T47D (cell line): ENCODE measurements around the gene UCN2.

ENCODE experiments used
- DNase-seq, 2 experiments: peaks; one replicate each; pipeline versions ENCODE4 v3.0.0 to v3.0.0-alpha.2; 2011 to 2012; ENCODE audit warnings: low read depth in 1 of 2, low spot score in 1 of 2
- JUND ChIP-seq: IDR thresholded peaks from 2 replicates; pipeline ENCODE4 v1.6.1; 2012; ENCODE audit warnings: low read depth
- in situ Hi-C: cut with HindIII; loops from 2 replicates; pipeline ENCODE4 v1.10.0; 2016; ENCODE audit warnings: low sequenced_read_pairs, low pct_unique_long_range_greater_than_20kb

Gene UCN2, protein sequence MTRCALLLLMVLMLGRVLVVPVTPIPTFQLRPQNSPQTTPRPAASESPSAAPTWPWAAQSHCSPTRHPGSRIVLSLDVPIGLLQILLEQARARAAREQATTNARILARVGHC

DNA sequence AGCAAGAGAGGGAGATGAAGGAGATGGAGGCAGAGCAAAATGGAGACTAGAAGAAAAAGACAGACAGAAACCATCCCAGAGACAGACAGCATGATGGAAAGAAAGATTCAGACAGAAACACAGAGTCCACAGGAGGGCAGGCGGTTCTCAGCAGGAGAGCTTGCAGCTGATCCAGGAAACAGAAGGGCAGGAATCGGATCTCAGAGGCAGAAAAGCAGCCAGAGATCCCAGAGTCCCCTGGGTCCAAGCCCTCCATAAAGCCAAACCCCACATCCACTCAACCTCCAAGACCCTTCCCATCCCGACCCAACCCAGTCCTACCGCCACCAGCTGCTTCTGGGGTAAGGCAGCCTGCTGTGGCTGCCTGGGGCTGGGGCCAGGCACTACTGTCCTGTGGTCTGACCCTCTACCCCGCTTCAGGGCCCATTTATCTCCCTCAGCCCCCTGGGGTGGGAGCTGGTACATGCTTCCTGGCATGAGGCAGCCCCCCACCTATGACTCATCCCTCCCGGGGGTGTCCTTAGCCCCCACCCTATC, at the start of gene UCN2:
Gene UCN2, minus strand, starts transcription at position 400 of the 537 bp plus-strand sequence. CDS start 657 bp downstream, outside the sequence.
- in situ Hi-C loops = no loop called here
- DNase-seq = peak in 1 of 2 experiments; percentile 10
- TF ChIP-seq JUND = no peak

DNA sequence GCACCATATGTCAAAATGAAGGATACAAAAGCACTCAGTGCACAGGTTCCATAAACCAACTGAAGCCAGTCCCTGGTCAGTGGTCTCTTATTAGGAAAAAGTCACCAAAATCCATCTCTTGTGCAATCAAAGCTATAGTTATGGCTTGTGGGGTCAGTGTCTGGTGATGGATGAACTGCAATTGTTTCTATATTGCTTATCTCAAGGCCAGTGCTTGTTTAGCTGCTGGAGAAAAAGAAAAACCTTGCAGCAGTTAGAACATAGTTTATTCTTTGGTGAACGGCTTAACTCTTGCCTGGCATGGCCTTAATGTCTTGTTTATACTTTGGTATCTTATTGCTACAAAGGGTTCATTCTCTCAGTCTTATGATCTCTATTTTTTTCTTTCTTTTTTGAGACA, 48.7 kb upstream of the UCN2 start:
- TF ChIP-seq JUND = no peak
- DNase-seq = no peak
- in situ Hi-C loops = no loop called here

DNA sequence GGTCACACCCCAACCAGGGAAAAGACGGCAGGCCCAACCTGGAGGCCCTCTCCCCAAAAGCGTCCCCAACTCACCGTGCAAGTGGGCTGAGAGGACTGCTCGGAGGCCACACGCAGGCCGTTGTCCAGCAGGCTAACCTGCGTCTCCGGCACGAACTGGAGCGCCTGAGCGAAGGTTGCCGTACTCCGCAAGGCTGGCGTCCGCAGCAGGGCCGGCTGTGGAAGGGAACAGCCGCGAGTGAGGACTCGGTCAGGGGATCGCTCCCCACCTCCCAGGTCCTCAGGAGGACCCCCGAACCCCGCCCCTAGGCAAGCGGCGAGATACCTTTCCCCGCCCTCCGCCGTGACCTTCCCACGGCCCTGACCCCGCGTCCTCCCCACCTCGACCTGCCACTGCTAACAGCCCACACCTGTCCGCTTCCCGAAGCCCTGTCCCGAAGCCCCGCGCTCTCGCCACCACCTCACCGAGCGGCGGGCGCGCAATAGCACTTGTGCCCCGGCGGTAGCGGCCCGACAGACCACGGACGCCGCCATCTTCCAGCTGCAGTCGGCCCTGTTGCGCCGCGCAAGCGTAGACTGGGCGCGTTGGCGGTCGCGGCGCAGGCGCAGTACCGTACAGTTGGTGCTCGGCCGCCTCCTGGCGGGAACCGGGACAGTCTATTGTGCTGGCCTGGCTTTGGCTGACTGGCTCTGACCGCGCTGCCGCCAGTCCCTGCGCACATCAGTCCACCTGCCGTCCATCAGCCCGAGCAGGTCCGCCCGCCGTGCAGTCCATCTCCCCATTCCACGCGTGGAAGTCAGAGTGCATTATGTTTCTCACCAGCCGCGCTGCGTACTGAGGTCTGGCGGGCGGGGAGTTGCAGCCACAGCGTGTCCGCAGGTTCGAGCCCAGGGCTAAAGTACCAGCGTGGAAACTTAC, 45.8 kb upstream of the UCN2 start, which contains the start of gene UQCRC1:
Gene UQCRC1, minus strand, starts transcription at position 559 of the 918 bp plus-strand sequence. Its CDS starts 26 bp downstream, at position 533.
- TF ChIP-seq JUND = no peak
- in situ Hi-C loops = no loop called here
- DNase-seq = peak; percentile 80 to 92

DNA sequence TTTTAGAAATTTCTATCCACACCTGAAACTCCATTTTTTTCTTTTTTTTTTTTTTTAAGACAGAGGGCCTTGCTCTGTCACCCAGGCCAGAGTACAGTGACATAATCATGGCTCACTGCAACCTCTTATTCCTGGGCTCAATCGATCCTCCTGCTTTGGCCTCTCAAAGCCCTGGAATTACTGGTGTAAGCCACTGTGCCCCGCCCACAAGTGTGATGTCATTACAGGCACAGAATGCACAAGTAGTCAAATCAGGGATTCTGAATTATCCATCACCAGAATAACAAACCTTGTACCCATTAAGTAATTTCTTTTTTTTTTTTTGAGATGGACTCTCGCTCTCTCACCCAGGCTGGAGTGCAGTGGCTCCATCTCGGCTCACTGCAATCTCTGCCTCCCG, 43.9 kb upstream of the UCN2 start:
- in situ Hi-C loops = no loop called here
- no peak for TF ChIP-seq JUND
- no peak for DNase-seq

DNA sequence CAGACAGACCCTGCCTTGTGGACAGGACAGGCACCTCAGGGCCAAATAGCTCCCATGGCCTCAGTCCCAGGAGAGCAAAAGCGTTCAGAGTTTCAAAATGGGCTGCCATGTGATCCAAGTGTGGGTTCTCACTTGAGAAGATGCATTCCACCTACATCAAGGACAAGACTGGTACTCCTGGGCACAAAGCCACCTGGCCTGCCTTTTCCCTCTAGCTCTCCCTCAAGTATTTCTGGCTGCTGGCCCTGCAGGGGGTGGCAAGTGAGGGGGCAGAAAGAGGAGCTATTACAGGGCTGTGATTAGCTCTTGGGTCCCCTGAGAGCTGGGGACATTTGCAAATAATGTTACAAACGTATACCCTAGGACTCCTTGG, 38.0 kb upstream of the UCN2 start:
- TF ChIP-seq JUND = no peak
- no peak for DNase-seq
- in situ Hi-C loops = no loop called here

DNA sequence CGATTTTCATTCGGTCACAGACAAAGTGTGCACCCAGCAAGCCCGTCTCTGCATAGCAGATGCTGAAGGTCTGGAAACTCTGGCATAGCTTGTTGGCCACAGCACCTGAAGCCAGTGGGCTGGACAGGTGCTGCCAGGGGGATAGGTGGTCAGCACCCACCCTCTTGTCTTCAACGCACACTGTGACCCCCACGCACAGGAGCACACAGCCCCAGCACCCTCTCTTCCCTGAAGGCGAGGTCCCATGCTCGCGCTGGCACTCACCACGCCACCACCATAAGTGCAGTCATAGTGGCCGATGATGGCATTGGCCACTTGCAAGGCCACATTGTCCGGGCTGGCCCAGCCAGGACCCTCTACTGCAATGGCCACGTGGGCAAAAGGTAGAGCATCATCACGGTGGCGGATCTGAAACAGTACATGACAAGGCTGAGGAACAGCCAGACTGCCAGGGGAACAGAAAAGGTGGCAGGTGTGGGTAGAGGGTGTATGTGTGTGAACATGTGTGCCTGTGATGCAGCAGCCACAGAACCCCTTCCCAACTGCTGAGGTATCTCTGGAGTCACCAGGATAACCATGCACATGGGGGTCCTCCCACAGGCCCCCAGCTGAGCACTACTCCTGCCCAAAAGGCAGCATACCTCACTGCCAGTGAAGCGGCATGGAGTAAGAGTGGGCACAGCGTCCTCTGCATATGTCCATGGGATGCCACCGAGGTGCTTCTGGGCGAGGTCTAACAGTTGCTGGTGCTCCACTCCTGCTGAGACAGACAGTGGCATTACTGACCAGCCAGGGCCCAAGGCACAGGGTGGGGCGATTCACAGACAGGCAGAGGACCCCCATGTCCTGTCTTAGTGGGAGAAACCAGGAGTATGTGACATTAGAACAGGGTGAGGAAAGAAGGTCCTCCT, 37.4 kb upstream of the UCN2 start:
- DNase-seq = no peak
- in situ Hi-C loops = no loop called here
- no peak for TF ChIP-seq JUND

DNA sequence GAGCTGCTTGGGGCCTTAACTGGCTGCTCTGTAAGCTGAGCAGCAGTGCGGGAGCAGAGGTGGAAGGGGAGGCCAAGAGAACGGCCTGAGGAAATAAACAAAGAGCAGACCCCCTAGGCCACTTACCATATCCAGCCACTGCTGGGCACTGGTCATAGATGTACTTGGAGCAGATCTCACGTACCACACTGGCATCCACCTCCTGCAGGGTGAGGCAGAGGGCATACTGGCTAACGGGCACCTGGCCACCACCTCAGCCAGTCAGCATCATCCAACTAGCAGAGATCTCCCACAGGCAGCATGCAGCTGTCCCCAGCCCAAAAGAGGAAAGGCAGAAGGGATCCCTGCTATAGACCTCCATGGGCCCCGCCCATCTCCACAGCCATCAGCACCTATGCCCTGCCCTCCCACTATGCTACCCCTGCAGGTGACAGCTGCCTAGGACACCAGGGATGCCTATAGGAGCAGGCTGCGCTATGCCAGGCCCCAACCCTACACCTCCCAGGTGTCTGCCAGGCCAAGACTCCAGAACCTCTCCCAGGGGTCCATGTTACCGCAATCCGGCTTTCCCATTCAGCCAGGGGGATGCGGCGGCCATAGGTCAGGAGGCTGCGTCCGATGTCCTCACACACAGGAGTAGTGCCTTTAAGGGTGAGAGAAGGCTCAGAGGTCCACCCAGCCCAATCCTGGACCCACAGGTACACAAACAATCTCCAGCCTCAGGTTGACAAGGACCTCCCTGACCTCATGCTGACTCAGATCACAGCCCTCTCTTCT, 36.1 kb upstream of the UCN2 start:
- no peak for DNase-seq
- in situ Hi-C loops = no loop called here
- TF ChIP-seq JUND = no peak

DNA sequence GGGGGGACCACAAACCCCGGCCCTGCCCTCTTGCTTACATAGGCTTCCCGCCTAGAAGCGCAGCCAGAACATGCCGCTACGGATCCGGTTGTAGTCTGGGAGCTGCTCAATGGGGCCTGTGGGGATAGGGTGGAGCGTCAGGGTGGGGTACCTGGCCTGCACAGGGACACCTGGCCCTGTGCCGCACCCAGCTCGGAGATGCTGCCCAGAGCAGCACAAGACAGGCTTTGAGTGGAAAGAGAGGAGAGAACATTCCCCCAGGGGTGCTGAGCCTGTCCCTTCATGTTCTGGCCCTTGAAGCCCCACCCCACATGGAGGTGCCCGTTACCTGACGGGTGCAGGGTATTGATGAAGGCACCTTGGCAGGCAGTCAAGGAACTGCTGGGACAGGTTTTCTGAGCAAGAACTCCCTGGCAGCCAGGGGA, 35.5 kb upstream of the UCN2 start:
- TF ChIP-seq JUND = no peak
- in situ Hi-C loops = no loop called here
- peak; percentile 52 to 92 for DNase-seq

DNA sequence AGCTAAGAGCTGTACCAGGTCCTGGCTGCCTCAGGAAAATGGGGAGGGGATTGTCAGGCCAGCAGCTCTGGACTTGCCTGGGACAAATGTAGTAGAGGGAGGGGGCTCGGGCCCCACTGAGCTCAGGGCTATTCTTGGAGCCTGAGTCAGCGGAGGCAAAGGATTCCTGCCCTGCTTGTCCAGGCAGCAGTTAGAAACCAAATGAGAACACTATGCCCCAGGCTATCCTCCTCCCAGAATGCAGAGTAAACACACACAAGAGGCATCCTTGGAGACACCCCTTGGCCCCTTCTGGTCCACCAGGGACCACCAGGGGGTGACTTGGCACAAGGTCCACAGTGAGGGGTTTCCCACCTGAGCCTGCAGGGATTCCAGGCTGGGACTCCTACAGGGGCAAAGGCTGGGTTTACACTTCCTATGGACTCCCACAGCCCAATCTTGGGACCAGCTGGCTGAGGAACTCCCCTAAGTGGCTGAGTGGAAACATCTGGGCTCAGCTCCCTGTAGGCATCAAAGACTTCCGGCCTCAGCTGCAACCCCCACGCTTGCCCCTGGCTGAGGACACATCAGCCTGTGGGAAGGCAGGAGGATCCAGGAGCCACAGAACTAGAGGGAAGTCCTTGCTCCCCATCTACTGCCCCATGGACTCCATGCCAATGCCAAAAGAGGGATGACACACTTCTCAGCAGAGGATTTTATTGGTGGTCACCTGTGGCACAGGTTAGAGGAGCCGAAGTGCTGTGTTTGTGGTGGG, 34.9 kb upstream of the UCN2 start:
- no peak for TF ChIP-seq JUND
- DNase-seq = peak; percentile 64 to 91
- in situ Hi-C loops = no loop called here

DNA sequence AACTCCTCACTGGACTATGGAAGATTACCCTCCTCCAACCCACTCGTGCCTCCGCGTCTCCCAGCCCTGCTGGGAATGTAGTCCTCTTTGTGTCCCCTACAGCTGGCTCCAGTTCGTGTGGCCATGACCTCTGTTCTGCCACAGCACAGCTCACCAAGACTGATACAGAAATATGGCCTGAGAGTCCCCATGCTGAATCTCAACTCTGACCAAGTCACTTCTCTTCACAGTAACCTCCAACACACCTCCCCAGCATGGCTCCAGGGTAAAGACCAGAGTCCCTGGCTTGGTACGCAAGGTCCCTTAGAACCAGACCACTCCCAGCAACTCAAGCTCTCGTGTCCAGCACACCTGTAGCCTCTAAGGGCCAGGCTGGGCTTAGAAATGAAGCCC, 33.8 kb upstream of the UCN2 start:
- in situ Hi-C loops = no loop called here
- TF ChIP-seq JUND = no peak
- DNase-seq = no peak
